Muscle layer of colon (tissue), 2 donors: ENCODE results near the gene CPVL.
A peak's percentile ranks its signal among the peaks of the same experiment; 100 is the strongest.

Source experiments
- H3K27ac ChIP-seq: one replicate; pipeline ENCODE4 v1.7.0; 2013; ENCODE audit warnings: low read depth, mild to moderate bottlenecking, low read length, moderate library complexity
- H3K27me3 ChIP-seq, 2 donors: one replicate each; pipeline ENCODE4 v1.7.0; 2013; ENCODE audit warnings: low read length in 2 of 2, mild to moderate bottlenecking in 2 of 2; ENCODE audit not compliant: insufficient read depth in 2 of 2, control insufficient read depth in 1 of 2
- H3K36me3 ChIP-seq: one replicate; pipeline ENCODE4 v1.7.0; 2013; ENCODE audit warnings: mild to moderate bottlenecking, low read length; ENCODE audit not compliant: insufficient read depth
- H3K4me1 ChIP-seq: one replicate; pipeline ENCODE4 v1.7.0; 2013; ENCODE audit warnings: mild to moderate bottlenecking, low read length; ENCODE audit not compliant: insufficient read depth
- H3K4me3 ChIP-seq, 2 donors: one replicate each; pipeline ENCODE4 v1.7.0; 2013; ENCODE audit warnings: low read length in 2 of 2, low read depth in 1 of 2, mild to moderate bottlenecking in 1 of 2, moderate library complexity in 1 of 2
- H3K9ac ChIP-seq: one replicate; pipeline ENCODE4 v1.7.0; 2013; ENCODE audit warnings: low read length
- H3K9me3 ChIP-seq: one replicate; pipeline ENCODE4 v1.7.0; 2013; ENCODE audit warnings: mild to moderate bottlenecking, low read length
- donor health status: abdominal sarcoma.
- donor health status: Adenocarcinoma of cecum.

The CPVL gene

DNA sequence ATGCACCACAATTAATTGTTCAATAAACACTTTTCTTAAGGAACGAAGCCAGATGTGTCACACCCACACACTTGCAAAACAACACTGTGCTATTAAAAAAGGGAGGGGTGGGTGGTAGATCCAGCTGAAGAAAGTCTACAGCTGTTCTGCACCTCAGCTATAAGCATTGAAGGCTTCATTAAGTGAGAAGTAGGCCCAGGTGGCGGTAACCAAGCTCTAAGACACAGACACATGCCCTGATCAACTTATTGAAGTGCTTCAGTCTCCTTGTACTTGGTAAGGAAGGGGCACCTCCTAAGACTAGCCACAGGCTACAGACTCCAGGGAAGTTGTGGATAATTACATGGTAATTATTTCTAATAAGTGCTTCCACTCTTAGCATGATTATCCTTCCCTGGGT, 4.5 kb upstream of the CPVL start:
- H3K27me3 ChIP-seq: peaks cover 0 to 8% of the 10 kb centered on the region in 2 donors
- H3K4me1 ChIP-seq: no peaks in the 10 kb centered on the region
- H3K4me3 ChIP-seq: no peak overlapping the region
- no peak overlapping the region for H3K27ac ChIP-seq
- no peak overlapping the region for H3K9ac ChIP-seq
- H3K36me3 ChIP-seq: no peaks in the 10 kb centered on the region
- H3K9me3 ChIP-seq: no peaks in the 10 kb centered on the region

DNA sequence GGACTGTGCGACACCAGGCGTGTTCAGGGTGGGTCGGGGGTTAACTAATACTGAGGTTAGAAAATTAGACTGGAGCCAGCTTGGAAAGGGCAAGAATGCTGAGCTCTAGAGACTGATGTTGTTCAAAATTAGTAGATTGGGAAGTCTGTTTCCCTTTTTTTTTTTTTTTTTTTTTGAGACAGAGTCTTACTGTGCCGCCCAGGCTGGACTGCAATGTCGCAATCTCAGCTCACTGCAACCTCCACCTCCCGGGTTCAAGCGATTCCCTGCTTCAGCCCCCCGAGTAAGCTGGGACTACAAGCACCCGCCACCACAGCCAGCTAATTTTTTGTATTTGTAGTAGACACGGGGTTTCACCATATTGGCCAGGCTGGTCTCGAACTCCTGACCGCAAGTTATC, 2.7 kb upstream of the CPVL start:
- Histone ChIP-seq H3K9ac (no peak overlapping the region), H3K9me3 (no peaks in the 10 kb centered on the region), H3K4me1 (no peaks in the 10 kb centered on the region), H3K27ac (no peak overlapping the region), H3K27me3 (peaks cover 0 to 11% of the 10 kb centered on the region in 2 donors), H3K36me3 (no peaks in the 10 kb centered on the region), H3K4me3 (no peak overlapping the region)

GRCh38 chr7:29147821-29148220, 1.5 kb upstream of the CPVL start:
- Histone ChIP-seq H3K27ac (no peak overlapping the region), H3K4me1 (no peaks in the 10 kb centered on the region), H3K9me3 (no peaks in the 10 kb centered on the region), H3K4me3 (no peak overlapping the region), H3K9ac (no peak overlapping the region), H3K27me3 (peaks cover 0 to 11% of the 10 kb centered on the region in 2 donors), H3K36me3 (no peaks in the 10 kb centered on the region)

DNA sequence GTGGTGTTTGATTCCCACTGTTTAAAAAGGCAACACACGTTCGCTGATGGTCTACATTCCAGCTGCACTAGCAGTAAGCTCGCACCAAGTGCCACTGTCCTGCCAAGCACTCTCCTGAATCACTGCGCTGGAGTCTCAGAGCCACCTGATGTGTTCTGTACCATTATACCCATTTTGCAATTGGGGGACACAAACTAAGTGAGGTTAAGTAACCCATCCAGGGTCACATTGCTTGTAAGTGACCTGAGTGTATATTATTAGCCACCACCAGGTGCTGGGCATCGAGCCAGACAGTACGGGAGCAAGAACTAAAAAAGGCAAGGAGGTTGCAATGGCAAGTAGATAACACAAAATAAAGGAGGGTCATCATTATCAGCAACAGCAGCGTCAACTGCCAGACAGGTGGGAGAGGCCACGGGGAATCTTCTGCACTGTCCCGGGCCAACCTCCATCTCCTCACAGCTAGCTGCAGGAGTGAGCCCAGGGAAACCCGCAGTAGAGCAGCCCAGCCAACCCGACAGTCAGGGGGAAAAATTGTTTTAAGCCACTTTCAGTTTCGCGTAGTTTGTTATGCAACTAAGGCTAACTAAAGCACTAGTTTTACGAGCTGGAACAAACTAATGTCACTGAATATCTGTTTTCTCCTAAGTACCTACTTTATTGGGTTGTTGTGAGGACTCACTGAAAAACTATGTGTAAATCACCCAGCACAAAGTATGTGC, 712 bp upstream of the CPVL start:
- H3K4me1 ChIP-seq: no peaks in the 10 kb centered on the region
- H3K4me3 ChIP-seq: peak overlapping the region; percentile 25 to 62
- no peak overlapping the region for H3K9ac ChIP-seq
- H3K9me3 ChIP-seq: no peaks in the 10 kb centered on the region
- peaks cover 0 to 11% of the 10 kb centered on the region in 2 donors for H3K27me3 ChIP-seq
- no peaks in the 10 kb centered on the region for H3K36me3 ChIP-seq
- peak overlapping the region; percentile 24 for H3K27ac ChIP-seq

DNA sequence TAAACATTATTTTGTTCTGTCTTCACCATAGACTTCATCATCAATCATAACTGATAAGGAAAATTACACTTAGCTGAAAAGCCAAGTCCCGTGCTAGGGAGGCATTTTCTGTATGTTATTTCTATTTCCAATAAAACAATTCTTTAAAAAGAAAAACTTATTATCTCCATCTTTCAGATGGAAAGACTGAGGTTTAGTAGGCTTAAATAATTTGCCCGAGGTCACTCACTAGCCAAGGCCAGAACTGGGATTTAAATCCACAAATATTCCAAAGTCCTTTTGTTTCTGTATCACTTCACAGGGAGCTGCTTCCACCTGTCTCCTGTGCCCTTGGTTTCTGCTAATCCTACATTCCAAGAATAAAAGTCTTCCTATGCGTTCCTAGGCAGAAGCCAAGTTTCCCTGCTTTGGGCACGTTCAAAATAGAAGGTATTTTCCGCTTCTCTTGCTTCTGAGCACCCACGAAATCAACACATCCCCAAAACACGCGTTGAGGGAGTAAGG, 732 bp downstream of the CPVL start:
- H3K9ac ChIP-seq: no peak overlapping the region
- H3K27ac ChIP-seq: no peak overlapping the region
- no peaks in the 10 kb centered on the region for H3K9me3 ChIP-seq
- peak overlapping the region; percentile 25 to 62 for H3K4me3 ChIP-seq
- no peaks in the 10 kb centered on the region for H3K4me1 ChIP-seq
- no peaks in the 10 kb centered on the region for H3K36me3 ChIP-seq
- peaks cover 2 to 11% of the 10 kb centered on the region in 2 donors for H3K27me3 ChIP-seq

- H3K9ac ChIP-seq: no peak overlapping the region
- H3K27me3 ChIP-seq: peaks cover 6 to 11% of the 10 kb centered on the region in 2 donors
- no peaks in the 10 kb centered on the region for H3K36me3 ChIP-seq
- H3K4me3 ChIP-seq: no peak overlapping the region
- H3K4me1 ChIP-seq: no peaks in the 10 kb centered on the region
- no peaks in the 10 kb centered on the region for H3K9me3 ChIP-seq
- no peak overlapping the region for H3K27ac ChIP-seq
These were observed 2.6 kb downstream of the CPVL start for GRCh38 chr7:29143751-29144150.

DNA sequence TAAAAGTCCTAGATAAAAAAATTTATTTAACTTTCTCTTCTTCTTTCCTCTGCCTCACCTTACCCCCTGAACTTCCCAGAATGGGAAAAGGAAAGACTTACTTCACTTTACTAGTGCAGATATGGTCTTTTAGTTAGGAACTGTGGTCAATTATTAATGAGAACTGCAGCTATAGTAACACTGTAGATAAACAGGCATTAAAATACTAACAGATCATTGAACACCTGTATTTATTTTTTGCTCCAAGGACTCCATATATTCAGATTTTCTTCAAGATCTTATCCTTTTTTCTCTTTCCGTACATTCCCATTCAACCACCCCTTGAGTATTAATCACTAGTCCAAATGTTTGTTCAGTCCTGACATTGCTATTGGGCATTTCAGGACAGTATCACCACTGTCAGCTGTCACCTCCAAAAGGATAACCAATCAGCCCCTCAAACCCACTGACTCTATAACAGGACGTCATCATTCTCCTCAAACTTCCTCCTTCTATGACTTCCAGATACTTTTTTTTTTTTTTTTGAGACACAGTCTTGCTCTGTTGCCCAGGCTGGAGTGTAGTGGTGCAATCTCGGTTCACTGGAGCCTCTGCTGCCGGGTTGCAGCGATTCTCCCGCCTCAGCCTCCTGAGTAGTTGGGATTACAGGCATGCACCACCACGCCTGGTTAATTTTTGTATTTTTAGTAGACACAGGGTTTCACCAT, 4.2 kb downstream of the CPVL start:
- peaks cover 6 to 11% of the 10 kb centered on the region in 2 donors for H3K27me3 ChIP-seq
- H3K9me3 ChIP-seq: no peaks in the 10 kb centered on the region
- no peaks in the 10 kb centered on the region for H3K36me3 ChIP-seq
- no peaks in the 10 kb centered on the region for H3K4me1 ChIP-seq
- H3K4me3 ChIP-seq: no peak overlapping the region
- no peak overlapping the region for H3K27ac ChIP-seq
- no peak overlapping the region for H3K9ac ChIP-seq

- no peaks in the 10 kb centered on the region for H3K4me1 ChIP-seq
- peaks cover 4 to 6% of the 10 kb centered on the region in 2 donors for H3K27me3 ChIP-seq
- no peak overlapping the region for H3K4me3 ChIP-seq
- no peaks in the 10 kb centered on the region for H3K36me3 ChIP-seq
- no peaks in the 10 kb centered on the region for H3K9me3 ChIP-seq
- no peak overlapping the region for H3K9ac ChIP-seq
- H3K27ac ChIP-seq: no peak overlapping the region
These were observed 5.4 kb downstream of the CPVL start for GRCh38 chr7:29140873-29141468.

GRCh38 chr7:29139796-29140195, 6.5 kb downstream of the CPVL start:
- Histone ChIP-seq H3K4me3 (no peak overlapping the region), H3K9me3 (no peaks in the 10 kb centered on the region), H3K27me3 (peaks cover 3 to 6% of the 10 kb centered on the region in 2 donors), H3K9ac (no peak overlapping the region), H3K36me3 (no peaks in the 10 kb centered on the region), H3K4me1 (no peaks in the 10 kb centered on the region), H3K27ac (no peak overlapping the region)

DNA sequence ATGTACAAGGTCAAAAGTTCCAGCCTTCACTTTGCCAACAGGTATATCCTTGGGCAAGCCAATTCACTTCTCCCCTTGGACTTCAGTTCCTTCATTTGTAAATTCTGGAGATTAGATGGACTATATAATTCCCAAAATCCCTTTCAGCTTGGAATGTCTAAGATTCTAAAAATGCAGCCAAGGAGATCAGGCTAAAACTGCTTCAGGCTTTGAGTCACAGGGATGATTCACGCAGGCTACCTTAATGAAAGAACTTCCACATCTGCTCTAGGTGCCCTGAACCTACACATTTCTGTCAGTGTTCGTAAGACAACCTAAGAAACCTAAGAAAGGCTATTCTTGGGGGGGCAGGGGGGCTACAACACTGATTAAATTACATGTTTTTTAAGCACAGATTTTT, 7.1 kb downstream of the CPVL start:
- Histone ChIP-seq H3K9ac (no peak overlapping the region), H3K27ac (no peak overlapping the region), H3K36me3 (no peaks in the 10 kb centered on the region), H3K4me3 (no peak overlapping the region), H3K27me3 (peaks cover 0 to 6% of the 10 kb centered on the region in 2 donors), H3K9me3 (no peaks in the 10 kb centered on the region), H3K4me1 (no peaks in the 10 kb centered on the region)

DNA sequence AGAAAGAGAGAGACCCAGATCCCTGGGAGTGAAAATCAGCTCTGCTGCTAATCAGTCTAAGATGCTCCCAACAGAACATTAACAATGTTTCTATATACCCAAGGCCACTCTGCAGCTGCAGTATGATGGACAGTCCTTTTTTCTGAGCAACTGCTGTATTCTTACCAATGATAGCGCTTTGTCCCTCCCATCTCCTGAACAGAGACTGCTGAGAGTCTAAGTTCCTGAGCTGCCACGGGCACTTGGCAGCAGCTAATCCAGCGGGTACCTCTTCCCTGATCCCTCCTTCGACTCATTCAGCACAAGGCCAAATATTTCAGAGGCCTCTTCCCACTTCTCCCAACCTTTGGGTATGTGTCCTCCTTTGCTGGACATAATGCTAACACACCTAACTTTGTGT, 7.7 kb downstream of the CPVL start:
- H3K9me3 ChIP-seq: no peaks in the 10 kb centered on the region
- no peaks in the 10 kb centered on the region for H3K4me1 ChIP-seq
- no peak overlapping the region for H3K27ac ChIP-seq
- H3K4me3 ChIP-seq: no peak overlapping the region
- no peak overlapping the region for H3K9ac ChIP-seq
- H3K36me3 ChIP-seq: no peaks in the 10 kb centered on the region
- H3K27me3 ChIP-seq: peaks cover 0 to 6% of the 10 kb centered on the region in 2 donors
